Esophagus (tissue), 2 donors: ENCODE results near the gene CLDN9. TPM values are rescaled to one million over a fixed set of nuclear protein-coding genes. Genes with fewer than 3 reads are reported as not detected.

Experiments used
- H3K27ac ChIP-seq, 2 donors: one replicate each; pipeline ENCODE4 v1.5.1; 2013; ENCODE audit warnings: low read depth in 2 of 2, mild to moderate bottlenecking in 2 of 2, inconsistent platforms in 1 of 2, low read length in 1 of 2, moderate library complexity in 1 of 2
- H3K27me3 ChIP-seq, 2 donors: one replicate each; pipeline ENCODE4 v1.6.1; 2013; ENCODE audit warnings: low read length in 2 of 2, control low read depth in 1 of 2, mild to moderate bottlenecking in 1 of 2; ENCODE audit not compliant: insufficient read depth in 2 of 2, control insufficient read depth in 1 of 2
- H3K36me3 ChIP-seq, 2 donors: one replicate each; pipeline ENCODE4 v1.6.1; 2013; ENCODE audit warnings: low read length in 1 of 2; ENCODE audit not compliant: control insufficient read depth in 2 of 2, insufficient read depth in 2 of 2
- H3K4me1 ChIP-seq, 2 donors: one replicate each; pipeline ENCODE4 v1.6.1; 2013; ENCODE audit warnings: low read length in 1 of 2; ENCODE audit not compliant: control insufficient read depth in 2 of 2, insufficient read depth in 2 of 2
- H3K4me3 ChIP-seq, 2 donors: one replicate each; pipeline ENCODE4 v1.5.1; 2013; ENCODE audit warnings: low read length in 2 of 2, mild to moderate bottlenecking in 2 of 2, low read depth in 1 of 2, moderate library complexity in 1 of 2
- H3K9me3 ChIP-seq, 2 donors: one replicate each; pipeline ENCODE4 v1.6.1; 2013; ENCODE audit warnings: mild to moderate bottlenecking in 2 of 2, low read depth in 1 of 2, low read length in 1 of 2, moderate library complexity in 1 of 2; ENCODE audit not compliant: control insufficient read depth in 2 of 2, insufficient read depth in 1 of 2
- WGBS, 2 donors: extraction: QIAGEN DNeasy Blood & Tissue Kit; methylation state at CpG; one replicate each; pipeline ENCODE4 v1.1.7; 2013; 5-methylcytosine and 5-hydroxymethylcytosine counted together
- polyA plus RNA-seq, 2 donors: library from polyadenylated mRNA; stranded (reverse); fragments of 200-250 nt; gene quantifications; one replicate each; pipeline ENCODE4 v1.2.3, GENCODE V29; 2013
- donor health status: healthy with polysubstance abuse.
- donor health status: Bipolar disorder and iron deficiency.

Gene CLDN9
- polyA plus RNA-seq, 2 donors, result 0.02 TPM; not detected in 1

DNA sequence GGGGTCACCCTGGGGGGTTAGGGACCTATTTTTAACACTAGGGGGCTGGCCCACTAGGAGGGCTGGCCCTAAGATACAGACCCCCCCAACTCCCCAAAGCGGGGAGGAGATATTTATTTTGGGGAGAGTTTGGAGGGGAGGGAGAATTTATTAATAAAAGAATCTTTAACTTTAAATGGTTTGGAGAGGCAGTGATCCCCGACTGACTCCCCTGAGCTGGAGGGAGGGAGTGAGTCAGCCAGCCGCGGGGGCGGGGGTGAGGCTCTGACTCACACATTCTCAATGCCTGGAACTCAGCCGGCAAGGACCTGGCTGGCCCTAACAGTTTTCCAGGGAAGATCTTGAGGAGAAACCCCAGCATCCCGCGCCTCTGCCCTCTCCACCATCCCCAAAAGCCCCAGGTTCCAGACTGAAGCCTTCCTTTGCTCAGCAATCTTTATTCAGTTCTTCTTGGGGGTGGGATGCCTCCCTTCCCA, 9.5 kb downstream of the CLDN9 start:
- H3K4me1 ChIP-seq, result peaks cover 7 to 32% of the 10 kb centered on the region in 2 donors
- no peaks in the 10 kb centered on the region for H3K27me3 ChIP-seq
- no peaks in the 10 kb centered on the region for H3K9me3 ChIP-seq
- H3K36me3 ChIP-seq, result peaks cover 5 to 18% of the 10 kb centered on the region in 2 donors
- peak overlapping the region in 1 of 2 donors; percentile 69 for H3K4me3 ChIP-seq
- peak overlapping the region; percentile 96 to 98 for H3K27ac ChIP-seq
- 5 to 21% methylated on average over 7 to 8 of the region's 8 CpGs for WGBS, 2 donors

DNA sequence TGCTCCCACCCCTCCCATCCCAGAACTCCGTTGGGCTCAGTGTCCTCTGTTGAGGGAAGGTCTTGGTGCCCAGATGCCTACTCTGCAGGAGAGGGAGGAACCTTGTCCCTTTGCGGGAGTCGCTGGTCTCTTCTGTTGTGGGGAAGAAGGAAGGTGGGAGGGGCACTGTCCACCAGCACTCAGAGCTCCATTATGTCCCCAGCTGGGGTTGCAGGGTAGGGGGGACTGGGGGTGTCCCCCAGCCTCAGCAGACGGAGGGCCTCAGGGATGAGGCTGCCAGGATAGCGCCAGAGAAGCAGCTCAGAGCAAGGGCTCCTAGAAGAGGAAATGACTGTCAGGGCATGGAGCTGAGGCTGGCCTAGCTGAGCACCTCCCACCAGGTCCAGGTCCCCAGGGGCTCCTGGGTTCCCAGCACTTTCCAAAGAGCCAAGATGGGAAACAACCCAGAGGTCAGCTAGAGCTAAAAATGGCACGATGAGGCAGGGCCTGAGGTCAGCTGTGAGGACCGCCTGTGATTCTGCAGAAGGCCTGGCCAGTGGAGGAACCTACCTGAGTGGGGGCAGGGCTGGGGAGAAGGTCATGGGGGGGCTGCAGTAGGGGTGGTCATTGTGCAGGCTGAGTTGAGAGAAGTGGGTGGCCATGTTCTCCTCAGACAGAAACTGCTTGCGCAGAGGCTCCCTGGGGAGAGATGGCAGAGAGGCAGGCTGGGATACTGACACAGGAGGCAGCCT, 10.1 kb downstream of the CLDN9 start:
- WGBS, 2 donors, result 18 to 30% methylated on average over 8 of the region's 8 CpGs
- Histone ChIP-seq H3K27ac (peak overlapping the region; percentile 96 to 98), H3K9me3 (no peaks in the 10 kb centered on the region), H3K36me3 (peaks cover 5 to 20% of the 10 kb centered on the region in 2 donors), H3K4me1 (peaks cover 8 to 32% of the 10 kb centered on the region in 2 donors), H3K27me3 (no peaks in the 10 kb centered on the region), H3K4me3 (peak overlapping the region; percentile 6 to 54)

DNA sequence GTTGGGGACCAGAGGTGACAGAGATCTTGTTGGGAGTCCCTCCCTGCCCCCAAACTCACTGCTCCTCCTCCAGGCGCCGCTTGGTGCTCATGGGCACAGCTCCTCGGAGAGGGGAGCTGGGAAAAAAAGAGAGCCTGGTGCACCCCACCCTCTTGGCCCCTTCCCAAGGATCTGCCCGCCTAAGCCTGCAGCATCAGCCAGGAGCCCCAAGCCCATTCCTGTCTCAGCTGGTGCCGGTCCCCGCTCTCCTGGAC, 10.6 kb downstream of the CLDN9 start:
- H3K36me3 ChIP-seq, result peaks cover 5 to 20% of the 10 kb centered on the region in 2 donors
- 8 to 31% methylated on average over 3 to 6 of the region's 6 CpGs for WGBS, 2 donors
- H3K27ac ChIP-seq, result peak overlapping the region; percentile 96 to 98
- H3K4me3 ChIP-seq, result peak overlapping the region; percentile 54 to 69
- H3K4me1 ChIP-seq, result peaks cover 10 to 30% of the 10 kb centered on the region in 2 donors
- no peaks in the 10 kb centered on the region for H3K9me3 ChIP-seq
- no peaks in the 10 kb centered on the region for H3K27me3 ChIP-seq

DNA sequence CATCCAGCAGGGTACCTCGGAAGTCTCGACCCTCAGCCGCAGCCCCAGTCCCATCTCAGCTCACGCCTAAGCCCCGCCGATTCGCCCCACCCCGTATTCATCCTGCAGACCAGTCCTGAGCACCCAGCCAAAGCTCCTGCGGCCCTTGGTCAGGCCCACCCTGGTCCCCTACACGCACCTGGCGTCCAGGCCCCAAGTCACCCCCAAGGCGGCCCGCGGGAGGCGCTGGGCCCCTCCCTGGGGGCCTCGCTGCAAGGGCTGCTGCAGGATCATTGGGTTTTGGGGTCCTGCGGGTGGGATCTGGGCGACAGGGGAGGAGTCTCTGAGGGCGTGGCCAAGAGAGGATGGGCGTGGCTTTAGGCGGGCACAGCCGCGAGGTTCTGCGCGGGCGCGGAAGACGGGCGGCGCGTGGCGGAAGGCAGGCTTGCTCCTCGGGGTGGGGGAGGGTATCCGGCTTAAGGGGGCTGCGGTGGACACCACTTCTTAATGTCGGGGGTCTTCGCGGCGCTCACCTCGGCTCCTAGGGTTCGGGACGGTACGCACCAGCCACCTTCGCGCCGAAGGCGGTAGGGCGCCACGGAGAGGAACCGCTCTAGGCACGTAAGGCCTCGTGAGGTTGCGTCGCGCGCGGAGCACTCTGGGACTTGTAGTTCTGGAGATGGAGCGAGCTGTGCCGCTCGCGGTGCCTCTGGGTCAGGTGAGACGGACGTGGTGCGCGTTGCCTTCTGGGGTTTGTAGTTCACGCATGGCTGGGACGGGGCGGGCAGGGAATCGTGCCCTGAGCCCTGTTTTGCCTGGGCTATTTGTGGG, 11.2 kb downstream of the CLDN9 start, which contains the start of the genes HCFC1R1 and THOC6:
Gene HCFC1R1 (minus strand): TSS at position 274 of the 810 bp plus-strand sequence. CDS start 1 bp downstream, at position 273.
Gene THOC6 (plus strand): TSS at position 367 of the 810 bp plus-strand sequence. CDS start 292 bp downstream, at position 659.
- peak within 1 kb of the TSS; percentile 54 to 69 for H3K4me3 ChIP-seq
- peaks cover 5 to 22% of the 10 kb centered on the region in 2 donors for H3K36me3 ChIP-seq
- H3K4me1 ChIP-seq, result peaks cover 10 to 35% of the 10 kb centered on the region in 2 donors
- WGBS, 2 donors, result 1% methylated on average over 68 to 69 of the region's 69 CpGs
- H3K9me3 ChIP-seq, result no peaks in the 10 kb centered on the region
- H3K27ac ChIP-seq, result peak within 1 kb of the TSS; percentile 96 to 98
- H3K27me3 ChIP-seq, result no peaks in the 10 kb centered on the region

DNA sequence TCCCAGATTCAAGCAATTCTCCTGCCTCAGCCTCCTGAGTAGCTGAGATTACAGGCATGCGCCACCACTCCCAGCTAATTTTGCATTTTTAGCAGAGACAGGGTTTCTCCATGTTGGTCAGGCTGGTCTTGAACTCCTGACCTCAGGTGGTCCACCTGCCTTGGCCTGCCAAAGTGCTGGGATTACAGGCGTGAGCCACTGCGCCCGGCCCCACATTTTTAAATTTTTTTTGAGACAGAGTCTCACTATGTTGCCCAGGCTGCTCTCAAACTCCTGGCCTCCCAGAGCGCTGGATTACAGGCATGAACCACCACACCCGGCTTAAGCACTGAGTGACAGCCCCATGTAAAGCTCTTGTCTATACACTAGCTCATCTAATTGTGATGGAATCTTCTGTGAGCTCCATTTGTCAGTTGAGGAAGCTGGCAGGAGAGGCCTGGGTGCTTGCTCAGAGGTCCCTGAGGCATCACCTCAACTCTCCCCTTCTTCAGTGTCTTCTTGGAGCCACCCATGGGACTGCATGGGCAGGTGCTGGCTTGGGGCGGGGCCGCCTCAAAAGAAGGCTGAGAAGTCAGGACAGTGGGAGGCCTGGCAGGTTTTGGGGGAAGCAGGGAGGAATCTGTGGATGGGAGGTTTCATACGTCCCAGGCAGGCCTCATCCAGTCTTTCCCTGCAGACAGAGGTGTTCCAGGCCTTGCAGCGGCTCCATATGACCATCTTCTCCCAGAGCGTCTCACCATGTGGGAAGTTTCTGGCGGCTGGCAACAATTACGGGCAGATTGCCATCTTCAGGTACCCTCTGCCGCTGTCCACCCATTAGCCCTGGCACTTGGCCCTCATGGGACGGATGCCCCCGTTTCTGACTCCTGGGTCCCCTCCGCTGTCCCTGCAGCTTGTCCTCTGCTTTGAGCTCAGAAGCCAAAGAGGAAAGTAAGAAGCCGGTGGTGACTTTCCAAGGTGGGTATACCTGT, 12.6 kb downstream of the CLDN9 start:
- Histone ChIP-seq H3K9me3 (peaks cover 0 to 2% of the 10 kb centered on the region in 2 donors), H3K4me1 (peaks cover 10 to 41% of the 10 kb centered on the region in 2 donors), H3K27me3 (no peaks in the 10 kb centered on the region), H3K4me3 (no peak overlapping the region), H3K27ac (peak overlapping the region in 1 of 2 donors; percentile 14), H3K36me3 (peaks cover 5 to 28% of the 10 kb centered on the region in 2 donors)
- 88 to 89% methylated on average over 17 to 18 of the region's 18 CpGs for WGBS, 2 donors

DNA sequence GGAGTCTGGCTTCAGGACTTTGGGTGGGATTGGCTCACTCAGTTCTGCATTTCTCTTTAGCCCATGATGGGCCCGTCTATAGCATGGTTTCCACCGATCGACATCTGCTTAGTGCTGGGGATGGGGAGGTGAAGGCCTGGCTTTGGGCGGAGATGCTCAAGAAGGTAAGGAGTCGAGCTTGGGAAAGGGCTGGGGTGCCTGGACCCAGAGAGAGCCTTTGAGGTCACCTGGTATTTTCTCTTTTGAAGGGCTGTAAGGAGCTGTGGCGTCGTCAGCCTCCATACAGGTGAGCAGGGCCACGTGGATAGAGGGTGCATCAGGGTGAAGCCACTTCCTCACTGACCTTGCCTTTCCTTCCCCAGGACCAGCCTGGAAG, 13.3 kb downstream of the CLDN9 start:
- 88 to 90% methylated on average over 8 of the region's 8 CpGs for WGBS, 2 donors
- Histone ChIP-seq H3K4me3 (no peak overlapping the region), H3K27me3 (no peaks in the 10 kb centered on the region), H3K4me1 (peaks cover 10 to 41% of the 10 kb centered on the region in 2 donors), H3K36me3 (peaks cover 5 to 32% of the 10 kb centered on the region in 2 donors), H3K27ac (no peak overlapping the region), H3K9me3 (peaks cover 0 to 3% of the 10 kb centered on the region in 2 donors)

DNA sequence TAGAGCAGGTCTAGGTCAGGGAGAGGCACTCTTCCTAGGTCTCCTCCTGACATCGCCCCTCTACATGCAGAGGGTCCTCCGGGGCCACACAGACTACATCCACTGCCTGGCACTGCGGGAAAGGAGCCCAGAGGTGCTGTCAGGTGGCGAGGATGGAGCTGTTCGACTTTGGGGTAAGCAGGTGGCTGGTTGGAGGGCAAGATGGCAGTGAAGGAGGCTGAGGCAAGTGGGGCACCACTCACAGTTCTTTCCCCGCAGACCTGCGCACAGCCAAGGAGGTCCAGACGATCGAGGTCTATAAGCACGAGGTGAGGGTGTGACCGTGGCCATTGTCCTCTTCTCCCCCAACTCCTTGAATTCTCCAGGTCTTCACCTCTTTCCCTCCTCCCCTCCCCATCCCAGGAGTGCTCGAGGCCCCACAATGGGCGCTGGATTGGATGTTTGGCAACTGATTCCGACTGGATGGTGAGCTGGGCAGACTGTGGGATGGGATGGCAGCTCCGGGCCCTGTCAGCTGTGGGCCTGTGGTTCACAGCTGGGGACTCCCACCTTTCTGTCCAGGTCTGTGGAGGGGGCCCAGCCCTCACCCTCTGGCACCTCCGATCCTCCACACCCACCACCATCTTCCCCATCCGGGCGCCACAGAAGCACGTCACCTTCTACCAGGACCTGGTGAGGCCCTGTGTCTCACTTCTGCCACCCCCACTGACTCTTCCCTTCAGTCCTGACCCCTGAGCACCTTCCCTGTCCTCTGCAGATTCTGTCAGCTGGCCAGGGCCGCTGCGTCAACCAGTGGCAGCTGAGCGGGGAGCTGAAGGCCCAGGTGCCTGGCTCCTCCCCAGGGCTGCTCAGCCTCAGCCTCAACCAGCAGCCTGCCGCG, 14.1 kb downstream of the CLDN9 start:
- Histone ChIP-seq H3K9me3 (peaks cover 0 to 3% of the 10 kb centered on the region in 2 donors), H3K36me3 (peaks cover 5 to 32% of the 10 kb centered on the region in 2 donors), H3K4me3 (no peak overlapping the region), H3K27me3 (no peaks in the 10 kb centered on the region), H3K27ac (no peak overlapping the region), H3K4me1 (peaks cover 14 to 33% of the 10 kb centered on the region in 2 donors)
- 93 to 96% methylated on average over 22 to 24 of the region's 24 CpGs for WGBS, 2 donors

DNA sequence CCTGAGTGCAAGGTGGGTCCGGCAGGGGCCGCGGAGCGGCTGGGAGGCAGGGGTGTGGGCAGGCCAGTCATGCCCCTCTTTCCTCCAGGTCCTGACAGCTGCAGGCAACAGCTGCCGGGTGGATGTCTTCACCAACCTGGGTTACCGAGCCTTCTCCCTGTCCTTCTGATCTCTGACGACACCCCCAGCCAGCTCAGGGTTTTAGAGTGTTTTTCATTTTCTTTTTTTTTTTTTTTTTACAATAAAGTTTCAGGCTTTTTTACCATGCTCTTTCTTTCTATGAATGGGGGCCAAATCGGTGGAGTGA, 14.7 kb downstream of the CLDN9 start:
- peaks cover 5 to 35% of the 10 kb centered on the region in 2 donors for H3K36me3 ChIP-seq
- H3K9me3 ChIP-seq, result peaks cover 0 to 3% of the 10 kb centered on the region in 2 donors
- H3K4me1 ChIP-seq, result peaks cover 14 to 33% of the 10 kb centered on the region in 2 donors
- H3K27ac ChIP-seq, result no peak overlapping the region
- no peaks in the 10 kb centered on the region for H3K27me3 ChIP-seq
- 88 to 91% methylated on average over 8 of the region's 8 CpGs for WGBS, 2 donors
- H3K4me3 ChIP-seq, result no peak overlapping the region
